ENCODE measurements around the gene OR1A1. TPM values are rescaled to one million over a fixed set of nuclear protein-coding genes. Genes with fewer than 3 reads are reported as not detected.
"Not testable (repeated sequence)": the region's sequence is repeated elsewhere in the genome, so short reads cannot be mapped to it uniquely, and the experiment has no call there.

The OR1A1 gene, protein sequence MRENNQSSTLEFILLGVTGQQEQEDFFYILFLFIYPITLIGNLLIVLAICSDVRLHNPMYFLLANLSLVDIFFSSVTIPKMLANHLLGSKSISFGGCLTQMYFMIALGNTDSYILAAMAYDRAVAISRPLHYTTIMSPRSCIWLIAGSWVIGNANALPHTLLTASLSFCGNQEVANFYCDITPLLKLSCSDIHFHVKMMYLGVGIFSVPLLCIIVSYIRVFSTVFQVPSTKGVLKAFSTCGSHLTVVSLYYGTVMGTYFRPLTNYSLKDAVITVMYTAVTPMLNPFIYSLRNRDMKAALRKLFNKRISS
- not detected for total RNA-seq
- 0.02 TPM for polyA plus RNA-seq
- long read RNA-seq, donor 1: 0 reads
- long read RNA-seq, donor 2: 0 reads
- long read RNA-seq, donor 3: 0 reads
- long read RNA-seq, donor 4: 0 reads
- long read RNA-seq, donor 5: 0 reads
- long read RNA-seq, donor 6: 0 reads
- long read RNA-seq, donor 7: 0 reads
- long read RNA-seq, donor 8: 0 reads
- long read RNA-seq, donor 9: 0 reads
- long read RNA-seq, donor 10: 0 reads

DNA sequence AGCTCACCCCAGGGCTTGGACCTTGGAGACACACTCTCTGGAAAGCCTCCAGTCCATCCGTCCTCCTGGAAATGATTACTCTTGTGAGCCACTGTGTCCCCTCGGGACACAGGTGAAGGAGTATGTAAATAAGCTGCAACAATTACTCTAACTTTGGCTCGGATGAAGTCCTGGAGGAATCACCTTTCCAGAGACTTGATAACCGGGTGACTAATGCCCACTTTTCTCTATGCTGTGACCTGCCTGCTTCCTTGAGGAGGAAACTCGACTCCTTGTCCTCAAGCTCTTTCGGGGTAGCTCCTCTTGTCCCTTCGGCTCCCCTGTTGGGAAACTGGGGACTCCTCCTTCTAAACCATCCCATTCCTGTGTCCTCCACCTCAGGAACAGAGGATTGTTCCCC, at the start of gene OR1A1:
TSS of gene OR1A1 (plus strand) at position 301 of the 400 bp plus-strand sequence. CDS start 7,954 bp downstream, outside the sequence.
- no peak within 1 kb of the TSS for H3K27ac ChIP-seq (ENCODE audit: low read depth in 1 of 2, low read length in 1 of 2)
- DNase-seq (ENCODE audit: low read depth in 6 of 9, low spot score in 9 of 9): no peak
- WGBS: 82% methylated on average over 7 of the region's 7 CpGs
- no peaks in the 10 kb centered on the region for H3K4me1 ChIP-seq (ENCODE audit: control insufficient read depth in 2 of 2, insufficient read depth in 2 of 2, low read length in 2 of 2)
- no peak within 1 kb of the TSS for H3K4me3 ChIP-seq (ENCODE audit: low read length in 2 of 2)
- H3K36me3 ChIP-seq (ENCODE audit: control insufficient read depth in 2 of 2, insufficient read depth in 2 of 2, low read length in 1 of 2): no peaks in the 10 kb centered on the region
- no peaks in the 10 kb centered on the region for H3K27me3 ChIP-seq (ENCODE audit: control insufficient read depth in 2 of 2, insufficient read depth in 1 of 2, low read length in 1 of 2)
- no peaks in the 10 kb centered on the region for H3K9me3 ChIP-seq (ENCODE audit: control insufficient read depth in 2 of 2, insufficient read depth in 1 of 2, low read length in 1 of 2)

DNA sequence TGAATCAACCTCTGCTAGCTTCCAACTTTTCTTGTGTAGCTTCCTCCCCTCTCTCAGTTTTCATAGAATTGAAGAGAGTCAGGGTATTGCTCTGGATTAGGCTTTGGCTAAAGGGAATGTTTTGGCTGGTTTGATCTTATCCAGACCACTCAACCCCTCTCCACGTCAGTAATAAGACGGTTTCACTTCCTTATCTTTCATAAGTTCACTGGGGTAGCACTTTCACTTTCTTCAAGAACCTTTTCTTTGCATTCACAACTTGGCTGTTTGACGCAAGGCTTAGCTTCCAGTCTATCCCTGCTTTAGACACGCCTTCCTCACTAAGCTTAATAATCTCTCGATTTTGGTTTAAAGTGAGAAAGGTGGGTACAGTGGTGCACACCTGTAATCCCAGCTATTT, 39.9 kb upstream of the OR1A1 start:
- WGBS: 52% methylated on average over 5 of the region's 5 CpGs
- peak in 1 of 9 donors; percentile 17 for DNase-seq (ENCODE audit: low read depth in 6 of 9, low spot score in 9 of 9)
- Histone ChIP-seq H3K4me3 (ENCODE audit: low read length in 2 of 2) (no peak overlapping the region), H3K4me1 (ENCODE audit: control insufficient read depth in 2 of 2, insufficient read depth in 2 of 2, low read length in 2 of 2) (no peaks in the 10 kb centered on the region), H3K27ac (ENCODE audit: low read depth in 1 of 2, low read length in 1 of 2) (no peak overlapping the region), H3K27me3 (ENCODE audit: control insufficient read depth in 2 of 2, insufficient read depth in 1 of 2, low read length in 1 of 2) (no peaks in the 10 kb centered on the region), H3K9me3 (ENCODE audit: control insufficient read depth in 2 of 2, insufficient read depth in 1 of 2, low read length in 1 of 2) (peaks cover 0 to 7% of the 10 kb centered on the region in 2 donors), H3K36me3 (ENCODE audit: control insufficient read depth in 2 of 2, insufficient read depth in 2 of 2, low read length in 1 of 2) (no peaks in the 10 kb centered on the region)

DNA sequence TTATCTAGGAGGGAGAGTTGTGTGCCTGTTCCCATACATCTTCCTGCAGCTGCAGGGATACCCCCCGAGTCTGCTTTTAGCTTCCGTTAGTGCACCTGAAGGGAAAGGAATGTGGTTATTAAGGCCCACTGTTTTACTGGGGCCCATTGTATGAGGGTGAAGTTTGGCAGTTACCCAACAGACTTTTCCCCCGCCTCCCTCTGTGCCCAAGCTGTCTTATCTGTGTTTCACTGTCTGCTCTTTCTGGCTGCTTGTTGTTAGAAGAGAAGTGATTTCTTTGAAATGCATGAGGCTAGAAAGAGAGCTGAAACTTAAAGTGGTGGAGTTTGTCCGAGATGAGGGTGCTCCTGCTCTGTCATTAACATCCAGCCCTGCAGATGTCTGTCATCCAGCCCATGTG, 17.5 kb upstream of the OR1A1 start:
- no peak overlapping the region for H3K4me3 ChIP-seq (ENCODE audit: low read length in 2 of 2)
- H3K9me3 ChIP-seq (ENCODE audit: control insufficient read depth in 2 of 2, insufficient read depth in 1 of 2, low read length in 1 of 2): no peaks in the 10 kb centered on the region
- no peaks in the 10 kb centered on the region for H3K4me1 ChIP-seq (ENCODE audit: control insufficient read depth in 2 of 2, insufficient read depth in 2 of 2, low read length in 2 of 2)
- WGBS: 25% methylated on average over 4 of the region's 4 CpGs
- H3K27me3 ChIP-seq (ENCODE audit: control insufficient read depth in 2 of 2, insufficient read depth in 1 of 2, low read length in 1 of 2): no peaks in the 10 kb centered on the region
- DNase-seq (ENCODE audit: low read depth in 6 of 9, low spot score in 9 of 9): peak in 1 of 9 donors; percentile 19
- H3K27ac ChIP-seq (ENCODE audit: low read depth in 1 of 2, low read length in 1 of 2): no peak overlapping the region
- H3K36me3 ChIP-seq (ENCODE audit: control insufficient read depth in 2 of 2, insufficient read depth in 2 of 2, low read length in 1 of 2): no peaks in the 10 kb centered on the region

DNA sequence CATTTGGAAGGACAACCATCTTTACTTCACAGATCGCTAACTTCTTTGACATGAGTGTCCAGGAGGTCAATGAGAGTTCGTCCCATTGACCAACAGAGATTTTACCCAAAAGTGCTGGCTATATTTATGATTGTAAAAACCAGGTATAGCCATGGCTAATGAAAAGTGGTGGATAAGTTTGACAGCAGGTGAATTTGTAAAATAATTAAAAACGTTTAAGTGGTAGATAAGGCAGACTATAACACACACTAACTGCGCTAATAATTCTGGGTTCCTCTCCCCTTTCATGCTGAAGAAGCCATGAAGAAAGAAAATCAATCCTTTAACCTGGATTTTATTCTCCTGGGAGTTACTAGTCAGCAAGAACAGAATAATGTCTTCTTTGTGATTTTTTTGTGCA, 10.2 kb upstream of the OR1A1 start, which contains the start of gene OR1A2:
TSS of gene OR1A2 (plus strand) at position 301 of the 400 bp plus-strand sequence. CDS start at position 301, 0 bp downstream.
- H3K4me1 ChIP-seq (ENCODE audit: control insufficient read depth in 2 of 2, insufficient read depth in 2 of 2, low read length in 2 of 2): no peaks in the 10 kb centered on the region
- H3K4me3 ChIP-seq (ENCODE audit: low read length in 2 of 2): no peak within 1 kb of the TSS
- no peaks in the 10 kb centered on the region for H3K9me3 ChIP-seq (ENCODE audit: control insufficient read depth in 2 of 2, insufficient read depth in 1 of 2, low read length in 1 of 2)
- H3K27ac ChIP-seq (ENCODE audit: low read depth in 1 of 2, low read length in 1 of 2): no peak within 1 kb of the TSS
- WGBS: 86% methylated on average over 4 of the region's 4 CpGs
- no peaks in the 10 kb centered on the region for H3K36me3 ChIP-seq (ENCODE audit: control insufficient read depth in 2 of 2, insufficient read depth in 2 of 2, low read length in 1 of 2)
- no peak for DNase-seq (ENCODE audit: low read depth in 6 of 9, low spot score in 9 of 9)
- no peaks in the 10 kb centered on the region for H3K27me3 ChIP-seq (ENCODE audit: control insufficient read depth in 2 of 2, insufficient read depth in 1 of 2, low read length in 1 of 2)

DNA sequence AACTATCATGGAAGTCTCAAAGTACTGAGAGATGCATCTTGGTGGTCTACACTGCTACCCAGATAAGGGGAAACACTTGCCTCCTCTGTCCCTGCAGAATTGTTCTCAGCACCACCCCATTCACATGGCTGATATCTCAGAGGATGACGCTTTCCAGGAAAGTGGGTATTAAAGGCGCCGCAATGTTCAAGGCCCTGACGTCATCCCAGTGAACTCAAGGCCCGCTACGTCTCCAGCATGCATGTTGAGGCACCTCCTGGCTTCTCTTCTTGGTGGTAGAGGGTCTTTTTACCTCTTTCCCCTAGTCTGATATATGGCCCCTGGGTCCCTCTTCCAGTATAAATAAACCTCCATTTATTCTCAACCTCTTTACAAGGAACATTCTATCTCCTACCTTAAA, 1.0 kb downstream of the OR1A1 start:
- Histone ChIP-seq H3K36me3 (ENCODE audit: control insufficient read depth in 2 of 2, insufficient read depth in 2 of 2, low read length in 1 of 2) (no peaks in the 10 kb centered on the region), H3K9me3 (ENCODE audit: control insufficient read depth in 2 of 2, insufficient read depth in 1 of 2, low read length in 1 of 2) (no peaks in the 10 kb centered on the region), H3K27me3 (ENCODE audit: control insufficient read depth in 2 of 2, insufficient read depth in 1 of 2, low read length in 1 of 2) (no peaks in the 10 kb centered on the region), H3K4me1 (ENCODE audit: control insufficient read depth in 2 of 2, insufficient read depth in 2 of 2, low read length in 2 of 2) (no peaks in the 10 kb centered on the region), H3K4me3 (ENCODE audit: low read length in 2 of 2) (no peak overlapping the region), H3K27ac (ENCODE audit: low read depth in 1 of 2, low read length in 1 of 2) (no peak overlapping the region)
- DNase-seq (ENCODE audit: low read depth in 6 of 9, low spot score in 9 of 9): no peak
- 97% methylated on average over 6 of the region's 6 CpGs for WGBS

DNA sequence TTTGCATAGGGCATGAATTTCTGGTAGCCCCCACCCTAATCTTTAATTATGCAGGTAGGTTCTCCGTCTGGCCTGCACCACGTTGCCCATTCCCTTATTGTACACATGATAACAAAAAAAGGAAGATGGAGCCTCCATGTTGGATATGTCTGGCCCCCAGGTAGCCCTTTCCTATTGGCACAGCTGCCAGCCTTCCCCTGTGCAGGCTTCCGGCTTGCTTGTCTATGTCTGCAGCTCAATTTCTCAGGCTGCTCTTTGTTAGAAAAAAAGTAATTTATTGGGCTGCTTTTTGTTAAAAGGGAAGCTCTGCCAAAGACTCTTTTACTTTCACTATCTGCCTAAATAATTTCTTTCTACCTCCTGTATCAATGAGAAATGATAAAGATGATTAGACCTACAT, 5.5 kb downstream of the OR1A1 start:
- no peak overlapping the region for H3K4me3 ChIP-seq (ENCODE audit: low read length in 2 of 2)
- no peaks in the 10 kb centered on the region for H3K4me1 ChIP-seq (ENCODE audit: control insufficient read depth in 2 of 2, insufficient read depth in 2 of 2, low read length in 2 of 2)
- no peaks in the 10 kb centered on the region for H3K27me3 ChIP-seq (ENCODE audit: control insufficient read depth in 2 of 2, insufficient read depth in 1 of 2, low read length in 1 of 2)
- DNase-seq (ENCODE audit: low read depth in 6 of 9, low spot score in 9 of 9): no peak
- H3K9me3 ChIP-seq (ENCODE audit: control insufficient read depth in 2 of 2, insufficient read depth in 1 of 2, low read length in 1 of 2): no peaks in the 10 kb centered on the region
- 87% methylated on average over 3 of the region's 3 CpGs for WGBS
- H3K36me3 ChIP-seq (ENCODE audit: control insufficient read depth in 2 of 2, insufficient read depth in 2 of 2, low read length in 1 of 2): no peaks in the 10 kb centered on the region
- no peak overlapping the region for H3K27ac ChIP-seq (ENCODE audit: low read depth in 1 of 2, low read length in 1 of 2)

DNA sequence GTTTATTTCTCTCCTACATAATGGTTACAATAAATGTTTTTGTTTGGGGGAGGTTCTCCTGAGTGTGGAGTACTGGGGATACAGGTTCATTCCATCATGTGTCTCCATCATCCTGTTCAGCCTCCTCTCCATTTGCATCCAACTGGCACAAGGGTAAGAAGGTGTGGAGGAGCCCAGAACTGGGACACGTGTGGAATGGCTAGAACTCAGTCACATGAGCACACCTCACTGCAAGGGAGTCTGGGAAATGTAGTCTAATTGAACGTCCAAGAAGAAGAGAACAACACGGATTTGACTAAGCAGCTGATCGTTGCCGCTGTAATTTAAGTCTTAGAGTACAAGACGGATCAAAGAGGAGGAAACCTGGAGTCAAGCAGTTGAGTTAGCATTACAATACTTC, 6.1 kb downstream of the OR1A1 start:
- Histone ChIP-seq H3K36me3 (ENCODE audit: control insufficient read depth in 2 of 2, insufficient read depth in 2 of 2, low read length in 1 of 2) (no peaks in the 10 kb centered on the region), H3K4me3 (ENCODE audit: low read length in 2 of 2) (no peak overlapping the region), H3K27me3 (ENCODE audit: control insufficient read depth in 2 of 2, insufficient read depth in 1 of 2, low read length in 1 of 2) (no peaks in the 10 kb centered on the region), H3K27ac (ENCODE audit: low read depth in 1 of 2, low read length in 1 of 2) (no peak overlapping the region), H3K9me3 (ENCODE audit: control insufficient read depth in 2 of 2, insufficient read depth in 1 of 2, low read length in 1 of 2) (no peaks in the 10 kb centered on the region), H3K4me1 (ENCODE audit: control insufficient read depth in 2 of 2, insufficient read depth in 2 of 2, low read length in 2 of 2) (no peaks in the 10 kb centered on the region)
- no peak for DNase-seq (ENCODE audit: low read depth in 6 of 9, low spot score in 9 of 9)
- WGBS: 78% methylated on average over 6 of the region's 6 CpGs

DNA sequence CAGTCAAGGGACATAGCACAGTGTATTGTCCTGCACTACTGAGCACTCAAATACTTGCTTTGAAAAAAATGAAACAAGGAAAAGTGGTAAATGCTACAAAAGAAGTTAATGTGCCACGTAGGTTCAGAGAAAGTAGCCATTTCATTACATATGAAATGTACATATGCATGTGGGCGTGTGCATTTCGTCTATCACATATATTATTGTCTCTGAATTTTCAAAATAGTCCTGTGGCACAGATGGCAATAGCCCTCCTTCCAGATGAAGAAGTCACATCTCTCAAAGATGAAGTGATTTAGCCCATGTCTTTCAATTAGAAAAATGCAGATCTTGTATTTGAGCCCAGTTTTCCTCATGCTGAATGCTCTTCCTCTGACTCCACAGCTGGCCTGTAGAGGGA, 12.5 kb downstream of the OR1A1 start:
- not testable (repeated sequence) for H3K9me3 ChIP-seq (ENCODE audit: control insufficient read depth in 2 of 2, insufficient read depth in 1 of 2, low read length in 1 of 2); H3K27ac ChIP-seq (ENCODE audit: low read depth in 1 of 2, low read length in 1 of 2); H3K27me3 ChIP-seq (ENCODE audit: control insufficient read depth in 2 of 2, insufficient read depth in 1 of 2, low read length in 1 of 2); H3K36me3 ChIP-seq (ENCODE audit: control insufficient read depth in 2 of 2, insufficient read depth in 2 of 2, low read length in 1 of 2); H3K4me1 ChIP-seq (ENCODE audit: control insufficient read depth in 2 of 2, insufficient read depth in 2 of 2, low read length in 2 of 2); H3K4me3 ChIP-seq (ENCODE audit: low read length in 2 of 2); DNase-seq (ENCODE audit: low read depth in 6 of 9, low spot score in 9 of 9)
- WGBS: 88% methylated on average over 3 of the region's 3 CpGs

DNA sequence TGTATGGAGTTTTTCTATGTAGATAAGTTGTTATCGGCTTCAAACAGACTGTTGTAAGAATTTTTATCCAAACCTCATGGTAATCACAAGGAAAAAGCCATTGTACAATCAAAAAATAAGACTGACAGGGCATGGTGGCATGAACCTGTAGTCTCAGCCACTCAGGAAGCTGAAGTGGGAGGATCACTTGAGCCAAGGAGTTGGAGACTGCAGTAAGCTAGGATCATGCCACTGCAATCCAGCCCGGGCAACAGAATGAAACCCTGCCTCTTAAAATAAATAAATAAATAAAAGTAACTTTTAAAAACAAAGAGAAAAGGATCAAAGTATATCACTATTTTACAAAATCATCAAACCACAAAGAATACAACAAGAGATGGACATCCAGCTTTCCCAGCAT, 14.4 kb downstream of the OR1A1 start:
- no peaks in the 10 kb centered on the region for H3K9me3 ChIP-seq (ENCODE audit: control insufficient read depth in 2 of 2, insufficient read depth in 1 of 2, low read length in 1 of 2)
- peak in 1 of 9 donors; percentile 4 for DNase-seq (ENCODE audit: low read depth in 6 of 9, low spot score in 9 of 9)
- no peaks in the 10 kb centered on the region for H3K4me1 ChIP-seq (ENCODE audit: control insufficient read depth in 2 of 2, insufficient read depth in 2 of 2, low read length in 2 of 2)
- 94% methylated on average over 2 of the region's 2 CpGs for WGBS
- no peak overlapping the region for H3K27ac ChIP-seq (ENCODE audit: low read depth in 1 of 2, low read length in 1 of 2)
- no peak overlapping the region for H3K4me3 ChIP-seq (ENCODE audit: low read length in 2 of 2)
- no peaks in the 10 kb centered on the region for H3K27me3 ChIP-seq (ENCODE audit: control insufficient read depth in 2 of 2, insufficient read depth in 1 of 2, low read length in 1 of 2)
- H3K36me3 ChIP-seq (ENCODE audit: control insufficient read depth in 2 of 2, insufficient read depth in 2 of 2, low read length in 1 of 2): no peaks in the 10 kb centered on the region

All from thymus (tissue), 14 donors.